ENCODE measurements around the gene SMIM36.
"Not testable (repeated sequence)": the region's sequence is repeated elsewhere in the genome, so short reads cannot be mapped to it uniquely, and the experiment has no call there.

The SMIM36 gene

DNA sequence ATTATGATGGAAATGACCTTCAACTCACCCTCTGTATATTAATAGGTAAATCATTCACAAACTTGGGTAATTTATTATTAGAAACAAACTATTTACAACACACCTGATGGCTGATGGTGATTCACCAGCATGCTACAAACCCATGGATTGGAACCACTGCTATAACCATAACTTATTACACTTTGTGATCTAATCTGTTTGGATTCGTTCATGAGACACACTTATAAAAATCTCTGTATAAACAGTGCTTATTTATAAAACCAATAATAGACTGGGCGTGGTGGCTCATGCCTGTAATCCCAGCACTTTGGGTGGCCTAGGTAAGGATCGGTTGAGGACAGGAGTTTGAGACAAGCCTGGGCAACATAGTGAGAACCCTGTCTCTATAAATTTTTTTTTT, 16.0 kb downstream of the SMIM36 start:
- no peak overlapping the region for H3K27ac ChIP-seq (ENCODE audit: low read depth, low read length)
- no peaks in the 10 kb centered on the region for H3K4me1 ChIP-seq (ENCODE audit: control insufficient read depth, insufficient read depth, low read length)
- H3K4me3 ChIP-seq (ENCODE audit: low read length), result no peak overlapping the region
- H3K27me3 ChIP-seq (ENCODE audit: control insufficient read depth, insufficient read depth, low read length), result no peaks in the 10 kb centered on the region
- no peaks in the 10 kb centered on the region for H3K36me3 ChIP-seq (ENCODE audit: control insufficient read depth, insufficient read depth, low read length)
- no peak overlapping the region for H3K9ac ChIP-seq (ENCODE audit: low read length)

DNA sequence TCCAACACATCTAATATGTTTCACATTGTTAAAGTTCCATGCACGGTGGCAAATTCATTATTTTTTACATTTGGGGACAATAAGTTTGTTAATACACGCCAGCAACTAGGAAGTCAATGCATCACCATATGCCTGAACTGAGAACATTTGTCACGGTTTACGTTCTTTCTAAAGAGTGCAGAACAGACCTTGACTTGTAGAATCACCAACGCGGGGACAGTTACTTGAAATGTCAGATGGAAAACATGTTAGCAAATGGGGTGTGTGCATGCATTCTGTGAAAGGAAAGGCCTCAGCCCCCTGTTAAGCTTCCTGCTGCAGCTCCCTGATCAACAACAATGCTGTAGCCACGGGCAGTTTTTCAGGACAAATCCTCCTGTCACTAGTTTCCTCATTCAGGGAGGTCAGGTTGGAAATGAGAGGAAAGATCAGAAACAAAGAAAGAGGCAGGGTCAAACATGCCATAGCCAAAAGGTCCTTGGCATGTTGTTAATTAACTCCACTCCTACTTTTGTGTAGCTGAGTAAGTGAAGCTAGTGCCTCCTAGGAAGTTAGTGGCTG, 18.4 kb downstream of the SMIM36 start:
- Histone ChIP-seq H3K9ac (ENCODE audit: low read length) (no peak overlapping the region), H3K4me1 (ENCODE audit: control insufficient read depth, insufficient read depth, low read length) (peaks cover 2% of the 10 kb centered on the region), H3K27ac (ENCODE audit: low read depth, low read length) (no peak overlapping the region), H3K27me3 (ENCODE audit: control insufficient read depth, insufficient read depth, low read length) (no peaks in the 10 kb centered on the region), H3K36me3 (ENCODE audit: control insufficient read depth, insufficient read depth, low read length) (no peaks in the 10 kb centered on the region), H3K4me3 (ENCODE audit: low read length) (no peak overlapping the region)

DNA sequence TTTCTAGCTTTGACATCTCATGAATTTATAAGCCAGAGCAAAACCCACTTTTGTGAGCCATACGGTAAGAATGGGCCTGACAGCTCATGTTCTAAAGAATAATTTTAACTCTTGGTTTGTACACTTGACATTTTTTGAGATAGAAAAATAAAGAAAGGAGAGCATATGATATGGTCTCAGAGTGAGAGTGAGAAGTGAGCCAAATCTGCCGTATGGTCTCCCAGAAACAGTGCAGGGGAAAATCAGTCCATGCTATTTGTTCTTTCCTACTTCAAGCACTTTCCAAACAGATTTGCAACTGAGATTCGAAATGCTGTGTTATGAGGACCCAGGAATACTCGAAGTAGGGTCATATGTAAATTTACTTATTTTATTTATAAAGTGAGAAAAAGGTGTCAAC, 20.9 kb downstream of the SMIM36 start:
- Histone ChIP-seq H3K27me3 (ENCODE audit: control insufficient read depth, insufficient read depth, low read length) (no peaks in the 10 kb centered on the region), H3K9ac (ENCODE audit: low read length) (peak overlapping the region; percentile 49), H3K4me1 (ENCODE audit: control insufficient read depth, insufficient read depth, low read length) (peaks cover 8% of the 10 kb centered on the region), H3K36me3 (ENCODE audit: control insufficient read depth, insufficient read depth, low read length) (no peaks in the 10 kb centered on the region), H3K27ac (ENCODE audit: low read depth, low read length) (no peak overlapping the region), H3K4me3 (ENCODE audit: low read length) (no peak overlapping the region)

GRCh38 chr17:55487695-55488432, 23.4 kb downstream of the SMIM36 start:
- Histone ChIP-seq H3K4me3 (ENCODE audit: low read length) (no peak overlapping the region), H3K36me3 (ENCODE audit: control insufficient read depth, insufficient read depth, low read length) (no peaks in the 10 kb centered on the region)

GRCh38 chr17:55484575-55484974, 26.7 kb downstream of the SMIM36 start:
- Histone ChIP-seq H3K36me3 (ENCODE audit: control insufficient read depth, insufficient read depth, low read length) (no peaks in the 10 kb centered on the region), H3K4me3 (ENCODE audit: low read length) (no peak overlapping the region), H3K27me3 (ENCODE audit: control insufficient read depth, insufficient read depth, low read length) (no peaks in the 10 kb centered on the region), H3K27ac (ENCODE audit: low read depth, low read length) (no peak overlapping the region), H3K4me1 (ENCODE audit: control insufficient read depth, insufficient read depth, low read length) (peaks cover 8% of the 10 kb centered on the region), H3K9ac (ENCODE audit: low read length) (no peak overlapping the region)

More at GRCh38 chr17:55487695-55488432, 23.4 kb downstream of the SMIM36 start:
- Histone ChIP-seq H3K27ac (ENCODE audit: low read depth, low read length) (no peak overlapping the region), H3K9ac (ENCODE audit: low read length) (no peak overlapping the region), H3K27me3 (ENCODE audit: control insufficient read depth, insufficient read depth, low read length) (no peaks in the 10 kb centered on the region), H3K4me1 (ENCODE audit: control insufficient read depth, insufficient read depth, low read length) (peaks cover 8% of the 10 kb centered on the region)

DNA sequence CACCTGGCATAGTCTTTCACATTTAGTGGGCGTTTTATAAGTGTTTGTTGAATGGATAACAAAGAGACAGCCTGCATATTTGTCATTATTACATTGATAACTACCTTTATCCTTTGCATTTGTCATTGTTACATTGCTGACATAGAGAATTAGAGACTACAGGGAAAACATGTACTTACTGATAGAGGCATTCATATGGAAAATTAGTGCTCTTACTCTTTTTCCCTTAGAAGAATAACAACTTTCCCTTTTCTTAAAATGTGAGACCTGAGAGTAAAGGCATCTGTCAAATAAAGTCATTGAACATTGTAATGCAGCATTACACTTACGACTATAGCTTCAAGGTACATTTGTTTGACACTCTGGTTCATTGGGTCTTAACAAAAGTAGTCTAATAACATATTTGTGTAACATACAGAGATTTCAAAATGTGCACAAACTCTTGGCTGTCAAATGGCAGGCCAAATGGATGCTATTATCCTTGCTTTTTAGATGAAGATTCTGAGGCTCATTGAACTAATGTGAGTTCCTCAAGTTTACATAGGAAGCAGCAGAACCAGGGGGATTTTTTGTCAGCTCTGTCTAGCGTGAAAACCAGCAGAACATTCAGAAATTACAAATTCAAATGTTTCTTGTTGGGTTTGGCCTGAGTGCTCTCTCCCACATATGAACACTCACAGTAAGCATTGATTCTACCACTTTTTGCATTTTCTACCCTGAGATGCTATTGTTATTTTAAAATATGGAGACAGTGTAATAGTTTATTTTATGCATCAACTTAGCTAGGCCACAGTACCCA, 28.5 kb downstream of the SMIM36 start:
- Histone ChIP-seq H3K27me3 (ENCODE audit: control insufficient read depth, insufficient read depth, low read length) (no peaks in the 10 kb centered on the region), H3K4me3 (ENCODE audit: low read length) (no peak overlapping the region), H3K27ac (ENCODE audit: low read depth, low read length) (no peak overlapping the region)

DNA sequence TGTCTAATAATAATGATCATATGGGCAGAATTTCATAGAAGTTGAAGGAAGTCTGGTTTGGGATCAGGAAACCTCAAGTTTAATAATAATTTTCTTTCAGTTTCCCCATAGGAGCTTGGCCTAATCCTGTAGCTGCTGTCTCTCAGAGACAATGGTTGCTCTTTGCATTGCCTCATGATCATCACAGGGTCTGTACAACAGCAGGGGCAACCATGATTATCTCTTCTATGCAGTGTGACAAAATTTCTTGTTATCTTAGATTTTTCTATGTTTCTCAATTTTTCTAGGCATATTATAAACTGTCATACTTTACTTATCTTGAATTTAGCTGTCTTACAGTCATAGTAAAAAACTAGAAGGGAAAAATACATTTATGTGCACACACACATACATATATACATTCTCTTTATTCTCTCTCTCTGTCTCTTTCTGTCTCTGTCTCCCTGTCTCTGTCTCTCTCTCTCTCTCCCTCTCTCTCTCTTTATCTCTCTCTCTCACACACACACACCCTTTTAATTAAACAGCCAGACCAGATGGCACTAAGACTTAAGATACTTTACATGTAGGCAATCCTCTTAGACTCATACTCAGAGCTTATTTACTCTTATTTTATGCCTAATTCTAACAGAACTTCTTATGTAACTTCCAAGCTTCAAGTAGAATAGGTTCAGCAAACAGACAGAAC, 30.5 kb downstream of the SMIM36 start:
- Histone ChIP-seq H3K4me1 (ENCODE audit: control insufficient read depth, insufficient read depth, low read length) (no peaks in the 10 kb centered on the region), H3K9ac (ENCODE audit: low read length) (no peak overlapping the region), H3K4me3 (ENCODE audit: low read length) (no peak overlapping the region), H3K36me3 (ENCODE audit: control insufficient read depth, insufficient read depth, low read length) (no peaks in the 10 kb centered on the region), H3K27ac (ENCODE audit: low read depth, low read length) (no peak overlapping the region), H3K27me3 (ENCODE audit: control insufficient read depth, insufficient read depth, low read length) (no peaks in the 10 kb centered on the region)

More for the DNA sequence above, 28.5 kb downstream of the SMIM36 start:
- Histone ChIP-seq H3K9ac (ENCODE audit: low read length) (no peak overlapping the region), H3K4me1 (ENCODE audit: control insufficient read depth, insufficient read depth, low read length) (peaks cover 5% of the 10 kb centered on the region), H3K36me3 (ENCODE audit: control insufficient read depth, insufficient read depth, low read length) (no peaks in the 10 kb centered on the region)

DNA sequence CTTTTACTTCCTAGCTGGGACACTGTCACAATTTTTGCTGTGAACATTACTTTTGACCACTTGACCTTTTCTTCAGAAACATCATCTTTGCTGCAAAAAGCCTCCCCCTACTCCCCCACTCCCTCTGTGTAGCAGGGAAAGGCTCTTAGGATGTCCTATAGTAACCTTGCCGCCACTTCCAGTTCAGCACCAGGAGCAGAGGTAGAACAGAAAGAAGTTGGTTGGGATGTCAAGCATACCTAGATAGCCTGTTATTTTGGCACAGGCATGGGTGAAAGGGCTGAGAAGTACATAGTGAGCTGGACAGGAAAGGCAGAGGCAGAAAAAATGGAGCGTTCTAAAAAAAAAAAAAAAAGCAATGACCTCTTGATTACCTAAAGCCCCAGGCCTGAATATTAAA, 31.3 kb downstream of the SMIM36 start:
- no peak overlapping the region for H3K4me3 ChIP-seq (ENCODE audit: low read length)
- no peak overlapping the region for H3K27ac ChIP-seq (ENCODE audit: low read depth, low read length)
- H3K4me1 ChIP-seq (ENCODE audit: control insufficient read depth, insufficient read depth, low read length), result no peaks in the 10 kb centered on the region
- no peak overlapping the region for H3K9ac ChIP-seq (ENCODE audit: low read length)
- H3K36me3 ChIP-seq (ENCODE audit: control insufficient read depth, insufficient read depth, low read length), result no peaks in the 10 kb centered on the region
- no peaks in the 10 kb centered on the region for H3K27me3 ChIP-seq (ENCODE audit: control insufficient read depth, insufficient read depth, low read length)

DNA sequence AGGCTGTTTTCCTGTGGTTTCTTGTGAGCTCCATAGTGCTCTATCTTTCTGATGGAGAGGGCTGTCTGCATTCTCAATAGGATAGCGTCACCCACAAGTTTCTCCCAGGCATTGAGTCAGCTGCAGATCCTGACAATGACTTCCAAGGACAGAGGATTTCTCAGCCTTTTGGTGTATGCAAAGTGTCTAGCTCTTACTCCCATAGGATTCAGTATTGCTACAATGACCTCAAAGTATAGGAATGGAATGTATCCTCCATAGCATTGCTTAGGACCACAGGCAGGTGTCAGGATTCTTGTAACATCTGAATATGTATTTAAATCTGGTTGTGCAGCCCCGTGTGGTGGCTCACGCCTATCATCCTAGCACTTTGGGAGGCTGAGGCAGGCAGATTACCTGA, 32.3 kb downstream of the SMIM36 start:
- Histone ChIP-seq H3K27me3 (ENCODE audit: control insufficient read depth, insufficient read depth, low read length) (no peaks in the 10 kb centered on the region), H3K4me3 (ENCODE audit: low read length) (no peak overlapping the region), H3K36me3 (ENCODE audit: control insufficient read depth, insufficient read depth, low read length) (no peaks in the 10 kb centered on the region), H3K4me1 (ENCODE audit: control insufficient read depth, insufficient read depth, low read length) (no peaks in the 10 kb centered on the region), H3K9ac (ENCODE audit: low read length) (no peak overlapping the region), H3K27ac (ENCODE audit: low read depth, low read length) (no peak overlapping the region)

- Histone ChIP-seq H3K27ac (ENCODE audit: low read depth, low read length) (no peak overlapping the region), H3K9ac (ENCODE audit: low read length) (no peak overlapping the region), H3K27me3 (ENCODE audit: control insufficient read depth, insufficient read depth, low read length) (no peaks in the 10 kb centered on the region), H3K4me3 (ENCODE audit: low read length) (no peak overlapping the region), H3K36me3 (ENCODE audit: control insufficient read depth, insufficient read depth, low read length) (no peaks in the 10 kb centered on the region), H3K4me1 (ENCODE audit: control insufficient read depth, insufficient read depth, low read length) (no peaks in the 10 kb centered on the region)
Measured at GRCh38 chr17:55466671-55467070, 44.6 kb downstream of the SMIM36 start.

GRCh38 chr17:55465771-55466170, 45.5 kb downstream of the SMIM36 start:
- H3K4me1 ChIP-seq (ENCODE audit: control insufficient read depth, insufficient read depth, low read length); H3K36me3 ChIP-seq (ENCODE audit: control insufficient read depth, insufficient read depth, low read length); H3K27ac ChIP-seq (ENCODE audit: low read depth, low read length); H3K4me3 ChIP-seq (ENCODE audit: low read length); H3K27me3 ChIP-seq (ENCODE audit: control insufficient read depth, insufficient read depth, low read length); H3K9ac ChIP-seq (ENCODE audit: low read length): not testable (repeated sequence)

- no peak overlapping the region for H3K9ac ChIP-seq (ENCODE audit: low read length)
- H3K27me3 ChIP-seq (ENCODE audit: control insufficient read depth, insufficient read depth, low read length), result no peaks in the 10 kb centered on the region
- no peak overlapping the region for H3K4me3 ChIP-seq (ENCODE audit: low read length)
- H3K27ac ChIP-seq (ENCODE audit: low read depth, low read length), result no peak overlapping the region
- no peaks in the 10 kb centered on the region for H3K36me3 ChIP-seq (ENCODE audit: control insufficient read depth, insufficient read depth, low read length)
- H3K4me1 ChIP-seq (ENCODE audit: control insufficient read depth, insufficient read depth, low read length), result no peaks in the 10 kb centered on the region
Measured at GRCh38 chr17:55463600-55463999, 47.7 kb downstream of the SMIM36 start.
